GM18909 (cell line): ENCODE measurements around the gene MPPE1.
"Not testable (repeated sequence)": the region's sequence is repeated elsewhere in the genome, so short reads cannot be mapped to it uniquely, and the experiment has no call there.

Experiments used
- ATAC-seq: cut with Tn5 transposase; IDR thresholded peaks from one replicate; pipeline ENCODE4 v1.9.1; 2021; ENCODE audit warnings: mild to moderate bottlenecking; ENCODE audit not compliant: unreplicated experiment, poor library complexity

MPPE1 gene

DNA sequence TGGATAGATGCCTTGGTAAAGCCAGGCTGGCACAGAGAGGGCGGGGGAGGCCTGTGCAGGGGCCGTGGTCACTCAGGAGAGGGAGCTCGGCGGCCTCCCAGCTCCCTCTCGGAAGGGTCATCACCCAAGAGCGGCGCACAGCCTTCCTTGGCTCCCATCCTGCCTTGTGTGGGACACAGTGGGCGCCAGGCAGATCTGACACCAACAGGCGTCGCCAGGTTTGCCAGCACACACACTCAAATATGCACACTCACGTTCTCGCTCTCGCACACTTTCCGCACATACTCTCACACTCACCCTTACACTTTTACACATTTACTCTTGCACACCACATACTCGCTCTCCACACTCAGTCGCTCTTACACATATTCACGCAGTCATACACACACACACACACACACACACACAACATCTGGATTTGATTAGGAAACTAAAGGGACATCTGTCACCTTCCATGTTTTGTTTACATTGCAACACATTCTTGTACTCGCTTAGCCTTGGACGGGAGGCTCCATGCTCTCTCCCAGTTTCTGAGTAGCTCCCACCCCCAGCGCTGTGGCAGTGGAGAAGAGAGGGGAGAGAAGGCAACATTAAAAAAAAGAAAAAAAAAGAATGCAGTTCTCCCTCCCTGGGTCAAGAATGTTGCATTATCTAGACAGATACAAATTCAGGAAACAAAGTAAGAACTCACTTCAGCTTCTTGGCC is 46.4 kb downstream of the MPPE1 start:
- no peak for ATAC-seq

DNA sequence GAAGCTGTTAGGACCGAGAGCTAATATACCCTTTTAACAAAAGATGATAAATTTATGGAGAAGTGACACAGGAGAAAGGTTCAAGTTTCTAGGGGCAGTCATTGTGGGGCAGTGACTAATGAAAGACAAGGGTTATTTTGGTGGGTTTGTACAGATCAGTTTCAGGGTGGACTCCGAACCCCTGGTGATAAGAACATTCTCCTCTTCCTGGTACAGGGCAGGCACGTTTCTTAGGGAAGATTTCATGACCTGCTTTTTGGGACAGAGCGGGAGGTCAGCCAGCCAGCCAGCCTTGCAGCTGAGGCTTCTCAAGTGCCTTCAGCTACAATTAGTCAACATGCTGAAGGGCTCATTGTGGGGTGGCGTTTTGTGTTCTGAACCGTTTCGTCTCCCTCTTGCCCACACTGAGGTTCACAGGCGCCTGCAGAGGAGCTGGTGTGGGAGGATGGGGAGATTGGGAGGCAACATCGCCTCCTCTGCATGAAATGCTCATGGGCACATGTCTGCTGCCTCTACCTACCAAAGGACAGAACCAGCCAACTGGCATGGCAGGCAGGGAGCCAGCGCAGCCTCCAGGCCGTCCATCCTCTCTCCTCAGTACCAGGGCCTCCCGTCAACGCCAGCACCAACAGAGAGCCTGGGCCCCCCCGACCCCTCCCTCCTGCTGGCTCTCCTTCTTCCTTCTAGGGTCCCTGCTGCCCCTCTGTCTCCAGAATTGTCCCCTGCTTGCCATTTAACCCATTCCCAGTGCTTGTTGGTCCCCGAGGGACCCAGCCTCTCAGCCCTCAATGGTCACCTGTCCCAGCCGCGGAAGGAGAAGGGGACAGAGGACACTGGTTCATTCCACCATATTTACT is 47.3 kb downstream of the MPPE1 start:
- no peak for ATAC-seq

DNA sequence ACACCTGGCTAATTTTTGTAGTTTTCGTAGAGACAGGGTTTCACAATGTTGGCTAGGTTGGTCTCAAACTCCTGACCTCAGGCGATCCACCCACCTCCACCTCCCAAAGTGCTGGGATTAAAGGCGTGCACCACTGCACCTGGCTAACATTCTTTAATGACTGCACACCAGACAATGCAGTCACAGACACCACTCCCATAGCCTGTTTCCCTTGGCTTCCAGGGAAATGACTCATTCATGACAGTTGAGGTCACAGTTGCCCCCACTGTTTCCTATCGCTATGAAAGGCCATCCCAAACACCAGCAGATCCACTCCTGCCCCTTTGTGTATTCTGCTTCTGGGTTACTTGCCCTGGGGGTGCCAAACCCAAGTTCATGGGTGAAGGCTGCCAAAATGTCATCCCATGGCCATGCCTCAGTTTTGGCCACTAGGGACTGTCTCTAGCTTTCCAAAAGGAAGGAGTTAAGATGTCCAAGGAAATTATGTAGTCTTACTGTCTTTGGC is 48.2 kb downstream of the MPPE1 start:
- ATAC-seq: no peak

DNA sequence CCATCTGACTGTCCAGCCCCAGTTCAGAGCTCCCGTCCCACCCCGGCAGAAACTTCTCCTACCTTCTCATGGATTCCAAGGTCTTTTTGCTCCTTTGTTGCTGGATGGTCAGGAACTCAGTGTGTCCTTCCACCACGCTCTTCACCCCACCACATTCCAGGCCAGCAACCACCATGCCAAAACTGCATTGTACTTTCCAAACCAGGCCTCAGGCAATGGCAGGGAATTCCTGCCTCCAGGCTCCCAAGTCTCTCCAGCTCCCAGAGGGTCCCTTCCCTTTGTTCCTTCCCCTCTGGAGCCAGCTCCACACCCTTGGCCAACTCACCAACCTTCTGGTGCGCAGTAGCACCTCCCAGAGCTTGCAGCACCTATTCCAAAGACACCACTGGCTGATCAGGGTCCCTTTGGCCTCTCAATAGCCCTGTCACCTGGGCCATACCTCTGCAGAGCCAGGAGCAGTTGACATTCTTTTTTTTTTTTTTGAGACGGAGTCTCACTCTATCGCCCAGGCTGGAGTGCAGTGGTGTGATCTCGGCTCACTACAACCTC is 48.8 kb downstream of the MPPE1 start:
- ATAC-seq: no peak

DNA sequence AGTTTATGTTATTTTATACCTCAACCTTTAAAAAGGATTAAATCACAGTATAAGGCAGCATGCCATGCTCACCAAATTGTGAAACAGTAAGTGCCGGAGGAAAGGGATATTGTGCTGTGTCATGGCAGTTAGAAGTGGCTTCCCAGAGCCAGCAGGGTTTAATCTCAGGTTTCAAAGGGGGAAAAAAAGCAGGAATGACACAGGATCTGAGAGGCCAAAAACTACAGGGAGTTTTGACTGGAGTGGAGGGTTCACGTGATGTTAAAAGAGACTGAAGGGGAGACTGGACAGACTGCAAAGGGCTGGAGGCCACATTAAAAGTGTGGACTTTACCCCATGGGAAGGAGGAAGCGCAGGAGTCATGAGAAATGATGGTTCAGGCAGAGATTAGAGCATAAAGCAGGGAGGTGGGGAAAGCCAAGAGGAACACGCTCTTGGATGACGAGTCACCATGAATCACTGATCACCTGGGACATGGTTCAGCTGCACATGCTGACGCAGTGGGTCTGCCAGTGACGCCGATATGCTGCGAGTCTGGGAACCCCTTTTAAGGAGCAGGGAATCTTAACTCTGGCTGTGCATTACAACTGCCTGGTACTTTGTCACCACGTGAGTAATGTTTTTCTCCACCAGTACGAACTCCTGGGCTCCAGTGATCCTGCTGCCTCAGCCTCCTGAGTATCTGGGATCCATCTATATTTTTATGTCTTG is 50.8 kb downstream of the MPPE1 start:
- no peak for ATAC-seq

DNA sequence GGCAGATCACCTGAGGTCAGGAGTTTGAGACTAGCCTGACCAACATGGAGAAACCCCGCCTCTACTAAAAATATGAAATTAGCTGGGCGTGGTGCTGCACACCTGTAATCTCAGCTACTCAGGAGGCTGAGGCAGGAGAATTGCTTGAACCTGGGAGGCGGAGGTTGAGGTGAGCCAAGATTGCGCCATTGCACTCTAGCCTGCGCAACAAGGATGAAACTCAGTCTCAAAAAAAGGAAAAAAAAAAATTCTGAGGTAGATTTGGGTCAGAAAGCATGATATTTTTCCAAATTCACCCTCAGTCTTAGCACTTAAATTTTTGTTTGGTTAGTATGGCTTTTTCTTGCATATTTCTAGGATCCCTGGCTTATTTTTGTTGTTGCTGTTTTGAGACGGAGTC is 53.6 kb downstream of the MPPE1 start:
- ATAC-seq: not testable (repeated sequence)

DNA sequence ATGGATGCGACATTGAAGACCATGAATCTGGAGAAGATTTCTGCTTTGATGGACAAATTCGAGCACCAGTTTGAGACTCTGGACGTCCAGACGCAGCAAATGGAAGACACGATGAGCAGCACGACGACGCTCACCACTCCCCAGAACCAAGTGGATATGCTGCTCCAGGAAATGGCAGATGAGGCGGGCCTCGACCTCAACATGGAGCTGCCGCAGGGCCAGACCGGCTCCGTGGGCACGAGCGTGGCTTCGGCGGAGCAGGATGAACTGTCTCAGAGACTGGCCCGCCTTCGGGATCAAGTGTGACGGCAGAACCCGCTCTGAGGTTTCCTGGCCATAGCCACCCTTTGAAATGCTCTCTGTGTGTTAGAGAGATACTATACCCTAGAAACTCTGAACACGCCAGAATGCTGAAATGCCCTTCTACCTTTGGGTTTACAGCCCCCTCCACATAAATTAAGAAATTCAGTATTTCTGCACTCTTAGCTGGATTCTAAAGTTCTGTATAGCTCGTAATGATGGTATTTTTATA is 56.2 kb downstream of the MPPE1 start:
- ATAC-seq: peak; percentile 20

DNA sequence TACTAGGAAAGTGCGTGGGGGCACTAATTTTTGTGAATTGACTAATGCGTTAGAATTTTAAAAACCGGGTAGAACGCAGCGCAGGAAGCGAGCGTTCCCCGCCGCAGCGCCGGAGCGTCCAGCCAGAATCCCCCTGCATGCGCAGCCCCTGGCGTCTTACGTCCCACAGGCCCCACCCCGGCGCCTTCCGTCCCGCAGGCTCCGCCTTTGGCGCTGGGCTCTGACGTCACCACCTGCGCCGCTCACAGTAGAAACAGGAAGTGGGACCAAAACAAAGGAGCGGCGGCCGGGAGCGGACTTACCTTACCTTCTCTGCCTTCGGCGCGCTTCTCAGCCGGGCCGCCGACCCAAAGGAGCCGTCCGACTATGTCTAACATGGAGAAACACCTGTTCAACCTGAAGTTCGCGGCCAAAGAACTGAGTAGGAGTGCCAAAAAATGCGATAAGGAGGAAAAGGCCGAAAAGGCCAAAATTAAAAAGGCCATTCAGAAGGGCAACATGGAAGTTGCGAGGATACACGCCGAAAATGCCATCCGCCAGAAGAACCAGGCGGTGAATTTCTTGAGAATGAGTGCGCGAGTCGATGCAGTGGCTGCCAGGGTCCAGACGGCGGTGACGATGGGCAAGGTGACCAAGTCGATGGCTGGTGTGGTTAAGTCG is 56.8 kb downstream of the MPPE1 start, which contains the start of gene CHMP1B:
Gene CHMP1B (plus strand): TSS at position 268 of the 660 bp plus-strand sequence. CDS start 99 bp downstream, at position 367.
- ATAC-seq: peak; percentile 95

DNA sequence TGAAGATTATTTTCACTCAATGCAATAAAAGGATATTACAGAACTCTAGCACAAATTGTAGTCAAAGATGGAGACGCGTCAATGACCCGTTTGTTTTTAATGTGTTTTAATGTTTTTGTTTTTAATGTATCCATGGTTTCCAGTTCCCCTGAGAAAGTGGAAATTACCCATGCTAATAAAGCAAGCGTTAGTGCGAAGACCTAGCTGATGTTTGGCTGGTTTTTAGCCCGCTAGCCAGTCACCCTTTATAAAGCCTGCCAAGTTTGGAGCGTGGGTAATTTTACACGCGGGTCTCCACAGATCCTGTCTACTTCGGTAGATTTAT is 57.3 kb downstream of the MPPE1 start:
- ATAC-seq: peak; percentile 33

DNA sequence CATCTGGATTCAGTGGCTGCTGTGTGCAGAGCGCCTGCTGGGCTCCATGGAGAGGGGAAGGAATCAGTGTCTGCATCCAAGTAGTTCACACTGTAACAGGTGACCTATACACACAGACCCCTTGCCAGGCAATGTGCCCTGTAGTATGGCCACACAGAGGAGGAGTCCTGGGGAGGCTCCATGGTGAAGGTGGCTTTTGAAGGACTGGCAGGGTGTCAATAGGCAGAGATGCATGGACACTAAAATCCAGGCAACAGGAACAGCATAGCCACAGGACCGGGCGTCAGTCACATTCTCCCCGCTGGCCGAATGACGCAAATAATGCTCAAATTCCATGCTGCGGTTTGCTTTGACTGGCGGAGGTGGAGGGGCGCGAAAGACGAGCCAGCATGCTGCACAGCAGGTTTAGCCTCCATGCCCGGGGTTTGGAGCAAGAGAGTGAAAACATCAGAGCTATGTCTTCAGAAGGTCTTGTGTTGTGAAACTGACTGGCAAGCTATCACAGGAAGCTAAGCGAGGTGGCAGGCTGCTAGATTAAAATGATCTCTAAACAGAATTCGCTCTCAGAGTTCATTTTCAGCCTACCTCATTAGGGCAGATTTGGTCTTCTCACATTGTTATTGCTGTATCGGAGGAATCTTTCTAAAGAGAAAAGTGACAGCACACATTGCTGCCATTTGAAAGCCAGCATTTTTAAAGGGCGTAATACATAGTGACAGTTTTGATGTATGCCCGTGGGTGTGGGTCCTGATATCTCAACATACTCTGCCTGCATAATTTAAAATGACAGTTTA is 58.1 kb downstream of the MPPE1 start:
- ATAC-seq: no peak

DNA sequence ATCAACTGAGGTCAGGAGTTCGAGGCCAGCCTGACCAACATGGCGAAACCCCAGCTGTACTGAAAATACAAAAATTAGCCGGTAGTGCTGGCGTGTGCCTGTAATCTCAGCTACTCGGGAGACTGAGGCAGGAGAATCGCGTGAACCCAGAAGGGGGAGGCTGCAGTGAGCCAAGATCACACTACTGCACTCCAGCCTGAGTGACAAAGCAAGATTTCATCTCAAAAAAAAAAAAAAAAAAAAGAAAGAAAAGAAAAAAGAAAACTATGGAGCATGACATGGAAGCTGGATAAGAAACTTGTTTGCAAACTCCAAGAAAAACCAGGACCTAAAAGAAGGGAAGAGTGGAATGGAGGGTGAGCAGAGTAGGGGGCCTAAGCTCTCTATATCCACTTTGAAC is 58.8 kb downstream of the MPPE1 start:
- ATAC-seq: no peak

DNA sequence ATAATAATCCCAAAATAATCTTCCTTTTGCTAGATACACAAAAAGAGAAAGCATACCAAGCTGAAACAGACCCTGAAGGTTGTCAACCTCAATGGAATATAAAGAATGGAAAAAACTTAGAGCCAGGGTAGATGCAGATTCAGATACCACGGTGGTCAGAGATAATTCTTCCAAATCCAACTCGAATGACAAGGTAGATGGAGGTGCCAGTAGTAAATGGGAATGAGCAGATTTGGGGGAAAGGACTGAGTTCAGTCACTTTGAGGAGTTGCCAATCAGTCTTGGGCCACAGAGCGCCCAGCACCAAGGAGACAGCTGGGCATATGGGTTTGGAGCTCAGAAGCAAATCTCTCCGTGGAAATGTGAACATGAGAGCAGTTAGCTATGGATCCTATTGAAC is 60.3 kb downstream of the MPPE1 start:
- no peak for ATAC-seq

DNA sequence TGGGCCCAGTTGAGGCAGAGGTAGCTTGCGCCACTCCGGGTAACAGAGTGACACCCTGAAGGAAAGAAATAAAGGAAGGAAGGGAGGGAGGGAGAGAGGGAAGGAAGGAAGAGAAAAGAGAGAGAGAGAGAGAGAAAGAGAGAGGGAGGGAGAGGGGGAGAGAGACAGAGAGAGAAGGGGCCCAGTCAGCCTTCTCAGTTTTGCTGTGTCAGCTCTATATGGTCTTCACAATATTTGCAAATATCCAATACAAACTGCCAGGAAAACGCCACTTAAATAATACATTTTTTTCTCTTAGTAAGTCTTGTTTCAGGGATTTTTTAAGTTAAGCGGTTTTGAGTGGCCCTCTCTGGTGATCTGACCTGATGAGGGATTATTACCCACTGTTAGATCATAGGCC is 62.5 kb downstream of the MPPE1 start:
- ATAC-seq: no peak

DNA sequence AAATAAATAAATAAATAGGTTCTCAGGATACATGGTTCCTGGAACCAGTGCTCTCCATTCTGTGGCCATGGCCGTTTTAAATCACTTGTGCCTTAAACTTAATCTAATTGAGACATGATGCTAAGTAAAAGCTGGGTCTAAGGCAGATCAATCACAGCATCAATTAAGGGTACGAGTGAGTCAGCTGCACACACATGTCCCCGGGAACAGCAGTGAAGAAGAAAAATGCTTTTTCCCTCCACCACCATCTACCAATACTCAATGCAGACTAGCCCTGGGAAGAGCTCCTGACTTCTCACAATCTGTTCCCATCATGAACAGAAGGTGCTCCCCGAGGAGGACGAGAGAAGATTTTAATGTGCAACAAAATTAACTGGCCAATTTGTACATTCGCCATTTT is 63.7 kb downstream of the MPPE1 start:
- no peak for ATAC-seq

DNA sequence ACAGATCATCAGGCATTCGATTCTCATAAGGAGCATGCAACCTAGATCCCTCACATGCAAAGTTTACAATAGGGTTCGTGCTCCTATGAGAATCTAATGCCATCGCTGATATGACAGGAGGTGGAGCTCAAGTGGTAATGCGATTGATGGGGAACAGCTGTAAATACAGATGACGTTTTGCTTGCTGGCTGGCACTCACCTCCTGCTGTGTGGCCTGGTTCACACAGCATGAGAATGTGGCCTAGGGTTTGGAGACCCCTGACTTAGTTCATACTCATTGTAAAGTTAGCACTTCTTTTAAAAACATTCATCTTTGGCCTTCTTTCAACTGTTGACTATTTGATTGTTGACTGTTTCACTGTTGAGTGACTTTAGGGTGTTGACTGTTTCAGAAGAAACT is 65.6 kb downstream of the MPPE1 start:
- no peak for ATAC-seq

DNA sequence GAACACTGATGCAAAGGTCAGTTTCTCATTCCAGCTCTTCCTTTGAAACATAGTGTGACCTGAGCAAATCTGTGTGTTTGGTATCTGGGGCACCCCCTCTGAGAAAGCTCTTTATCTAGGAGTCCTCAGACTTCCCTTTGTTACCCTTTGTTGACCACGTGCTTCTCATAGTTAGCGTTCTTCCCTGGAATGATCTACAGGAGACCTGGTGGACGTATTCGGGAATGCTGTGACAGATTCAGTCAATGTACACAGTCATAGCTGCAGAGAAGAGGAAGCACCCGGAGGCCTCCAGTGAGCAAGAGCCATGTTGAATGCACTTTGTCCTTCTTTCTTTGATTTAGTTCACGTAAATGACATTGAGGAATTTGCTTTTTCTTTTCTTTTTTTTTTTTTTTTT is 67.6 kb downstream of the MPPE1 start:
- ATAC-seq: no peak

DNA sequence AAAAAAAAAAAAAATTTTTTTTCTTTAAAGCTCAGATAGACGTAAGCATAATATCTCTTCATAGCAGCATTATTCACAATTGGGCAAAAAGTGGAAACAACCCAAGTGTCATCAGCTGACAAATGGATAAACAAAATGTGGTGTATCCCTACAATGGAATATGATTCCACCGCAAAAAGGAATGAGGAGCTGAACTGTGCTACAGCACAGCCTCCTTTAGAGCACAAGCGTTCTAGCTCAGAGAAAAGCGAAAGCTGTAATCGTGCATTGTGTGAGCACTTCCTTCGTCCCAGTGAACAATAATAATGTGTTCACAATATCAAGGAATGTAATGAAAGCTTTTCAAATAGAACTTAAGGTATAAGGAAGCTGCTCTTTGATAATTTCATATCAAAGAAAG is 68.6 kb downstream of the MPPE1 start:
- ATAC-seq: no peak

DNA sequence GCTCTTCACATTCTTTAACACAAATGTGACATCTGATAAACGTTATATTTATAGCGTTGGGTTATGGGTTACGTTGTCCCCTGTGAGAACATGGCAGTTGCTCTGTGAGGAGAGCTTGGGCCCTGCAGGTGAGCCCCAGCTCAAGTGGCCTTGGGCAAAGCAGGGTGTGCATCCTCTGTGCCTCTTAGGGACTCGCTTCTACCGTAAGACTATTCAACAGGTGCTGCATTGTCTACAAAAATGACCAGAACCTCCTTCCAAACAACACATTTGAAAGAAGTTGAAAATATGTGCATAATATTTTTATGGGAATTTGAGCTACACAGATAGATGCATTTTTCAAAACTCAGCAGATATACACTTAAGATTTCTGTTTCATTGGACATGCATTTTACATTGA is 73.3 kb downstream of the MPPE1 start:
- no peak for ATAC-seq
